ENCODE measurements around the gene SCAMP2.

DNA sequence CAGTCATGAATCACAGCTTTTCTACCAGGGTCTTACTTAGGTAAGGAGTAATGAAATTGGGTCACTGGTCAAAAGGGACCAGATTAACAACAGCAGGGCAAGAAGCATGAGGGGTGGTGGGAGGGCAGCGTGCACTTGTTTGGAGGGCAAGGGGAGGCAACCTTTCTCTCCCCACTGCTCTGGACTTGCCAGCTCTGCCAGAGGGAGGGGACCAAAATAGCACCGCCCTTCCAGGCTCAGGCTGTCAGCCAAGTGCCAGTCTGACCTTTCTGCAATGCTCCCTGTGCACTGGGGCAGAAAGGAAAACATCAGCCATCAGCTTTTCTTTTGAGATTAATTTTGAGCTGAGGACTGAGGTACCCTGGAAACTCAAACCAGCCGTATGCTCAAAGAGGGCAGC is 25.7 kb downstream of the SCAMP2 start:
- TF ChIP-seq EZH2 (IDR thresholded peaks at IDR 0.05; ENCODE audit: low read length, unreplicated experiment) = no peak
- TF ChIP-seq, protein P1, sequence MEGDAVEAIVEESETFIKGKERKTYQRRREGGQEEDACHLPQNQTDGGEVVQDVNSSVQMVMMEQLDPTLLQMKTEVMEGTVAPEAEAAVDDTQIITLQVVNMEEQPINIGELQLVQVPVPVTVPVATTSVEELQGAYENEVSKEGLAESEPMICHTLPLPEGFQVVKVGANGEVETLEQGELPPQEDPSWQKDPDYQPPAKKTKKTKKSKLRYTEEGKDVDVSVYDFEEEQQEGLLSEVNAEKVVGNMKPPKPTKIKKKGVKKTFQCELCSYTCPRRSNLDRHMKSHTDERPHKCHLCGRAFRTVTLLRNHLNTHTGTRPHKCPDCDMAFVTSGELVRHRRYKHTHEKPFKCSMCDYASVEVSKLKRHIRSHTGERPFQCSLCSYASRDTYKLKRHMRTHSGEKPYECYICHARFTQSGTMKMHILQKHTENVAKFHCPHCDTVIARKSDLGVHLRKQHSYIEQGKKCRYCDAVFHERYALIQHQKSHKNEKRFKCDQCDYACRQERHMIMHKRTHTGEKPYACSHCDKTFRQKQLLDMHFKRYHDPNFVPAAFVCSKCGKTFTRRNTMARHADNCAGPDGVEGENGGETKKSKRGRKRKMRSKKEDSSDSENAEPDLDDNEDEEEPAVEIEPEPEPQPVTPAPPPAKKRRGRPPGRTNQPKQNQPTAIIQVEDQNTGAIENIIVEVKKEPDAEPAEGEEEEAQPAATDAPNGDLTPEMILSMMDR (conservative IDR thresholded peaks at IDR 0.05; ENCODE audit: low read depth, low read length) = no peak
- no peak for TF ChIP-seq EZH2phosphoT487 (IDR thresholded peaks at IDR 0.05; ENCODE audit: borderline replicate concordance, low read length)
